Measurements from ENCODE around the gene HOXA10.

HOXA10 gene

GRCh38 chr7:27203365-27203953, 29.3 kb upstream of the HOXA10 start:
- FAIRE-seq: no peak

GRCh38 chr7:27202862-27203134, 28.7 kb upstream of the HOXA10 start:
- no peak for FAIRE-seq

GRCh38 chr7:27202018-27202861, 28.1 kb upstream of the HOXA10 start:
- FAIRE-seq: no peak

GRCh38 chr7:27201580-27202017, 27.5 kb upstream of the HOXA10 start:
- no peak for FAIRE-seq

DNA sequence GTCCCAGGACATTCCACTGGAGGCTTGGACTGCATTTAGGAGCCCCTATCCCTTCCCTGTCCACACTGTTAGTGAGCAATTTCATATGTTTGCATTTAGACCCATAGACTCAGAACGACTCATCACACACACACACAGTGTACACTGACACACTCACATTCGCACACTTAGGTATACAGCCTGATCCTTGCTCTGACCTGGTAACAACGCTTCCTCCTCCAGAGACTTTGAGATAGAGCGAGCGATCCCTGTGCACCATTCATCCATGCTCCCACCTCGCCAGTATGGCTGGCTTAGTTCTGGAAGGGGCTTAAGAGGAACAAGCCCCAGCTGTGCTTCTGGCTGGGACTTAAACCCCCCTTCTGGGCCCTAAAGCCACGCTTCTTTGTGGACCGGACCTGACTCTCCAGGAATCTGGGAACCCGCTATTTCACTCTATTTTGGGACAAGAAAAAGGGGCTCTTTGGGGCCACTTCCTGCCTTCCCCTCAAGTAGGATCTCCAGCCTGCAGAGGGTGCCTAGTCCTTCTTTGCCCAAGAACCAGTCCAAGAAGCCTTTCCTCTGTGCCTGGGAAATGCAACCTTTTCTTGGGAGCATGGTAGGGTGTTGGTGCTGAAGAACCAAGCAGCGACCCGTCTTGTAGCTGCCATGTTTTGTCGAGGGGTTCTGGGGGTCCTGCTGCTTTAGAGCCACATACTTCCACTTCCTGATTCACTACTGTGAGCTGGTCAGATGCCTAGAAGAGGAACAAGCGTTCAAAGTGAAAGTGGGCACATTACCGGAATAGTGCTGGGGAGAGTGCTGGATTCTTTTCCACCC, 26.9 kb upstream of the HOXA10 start:
- FAIRE-seq: no peak

GRCh38 chr7:27199849-27200760, 26.0 kb upstream of the HOXA10 start, which contains the start of gene HOXA13:
Gene HOXA13, minus strand, starts transcription at chr7:27200091. Its CDS starts 14 bp downstream, at chr7:27200077.
- no peak for FAIRE-seq

DNA sequence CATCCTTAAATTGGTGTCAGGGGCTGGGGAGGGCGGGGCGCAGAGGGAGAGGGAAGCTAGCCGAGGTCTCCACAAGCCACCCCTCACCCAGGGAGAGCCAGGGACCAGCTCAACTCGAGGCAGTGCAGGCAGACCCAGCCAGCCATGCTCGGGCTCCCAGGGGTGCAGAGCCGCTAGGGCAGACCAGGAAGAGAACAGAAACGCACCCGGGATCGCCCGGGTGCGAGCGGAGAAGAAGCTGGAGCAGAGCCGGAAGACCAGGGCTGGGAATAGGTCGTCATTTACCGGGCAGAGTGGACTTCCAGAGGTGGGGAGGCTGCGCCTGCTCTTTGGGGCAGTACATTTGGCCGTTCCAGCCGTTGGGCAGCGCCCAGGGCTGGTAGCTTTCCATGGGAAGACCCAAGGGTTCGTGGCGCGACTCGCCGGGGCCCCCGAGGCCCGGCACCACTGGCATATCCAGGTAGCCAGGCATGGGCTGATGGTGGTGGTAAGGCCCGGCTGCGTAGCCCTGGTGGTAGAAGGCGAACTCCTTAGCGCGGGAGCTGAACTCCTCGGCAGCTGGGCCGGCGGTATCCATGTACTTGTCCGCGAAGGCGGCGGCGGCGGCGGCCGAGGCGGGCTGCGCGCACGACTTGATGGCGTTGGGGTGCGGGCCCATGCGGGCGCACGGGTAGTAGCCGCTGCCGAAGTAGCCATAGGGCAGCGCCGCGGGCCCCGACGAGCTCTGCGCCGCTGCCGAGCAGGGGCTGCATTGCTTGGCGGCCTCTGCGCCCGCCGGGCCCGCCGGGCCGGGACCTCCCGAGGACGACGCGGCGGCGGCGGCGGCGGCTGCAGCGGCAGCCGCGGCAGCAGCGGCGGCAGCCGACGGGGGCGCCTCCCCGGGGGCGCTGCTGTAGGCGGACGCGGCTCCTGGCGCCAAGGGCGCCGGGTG, 25.0 kb upstream of the HOXA10 start:
- no peak for FAIRE-seq

GRCh38 chr7:27198138-27198841, 24.2 kb upstream of the HOXA10 start:
- FAIRE-seq: no peak

- no peak for FAIRE-seq
These were observed 23.3 kb upstream of the HOXA10 start for GRCh38 chr7:27197137-27198042.

GRCh38 chr7:27196287-27196767, 22.2 kb upstream of the HOXA10 start:
- FAIRE-seq: peak; percentile 73

DNA sequence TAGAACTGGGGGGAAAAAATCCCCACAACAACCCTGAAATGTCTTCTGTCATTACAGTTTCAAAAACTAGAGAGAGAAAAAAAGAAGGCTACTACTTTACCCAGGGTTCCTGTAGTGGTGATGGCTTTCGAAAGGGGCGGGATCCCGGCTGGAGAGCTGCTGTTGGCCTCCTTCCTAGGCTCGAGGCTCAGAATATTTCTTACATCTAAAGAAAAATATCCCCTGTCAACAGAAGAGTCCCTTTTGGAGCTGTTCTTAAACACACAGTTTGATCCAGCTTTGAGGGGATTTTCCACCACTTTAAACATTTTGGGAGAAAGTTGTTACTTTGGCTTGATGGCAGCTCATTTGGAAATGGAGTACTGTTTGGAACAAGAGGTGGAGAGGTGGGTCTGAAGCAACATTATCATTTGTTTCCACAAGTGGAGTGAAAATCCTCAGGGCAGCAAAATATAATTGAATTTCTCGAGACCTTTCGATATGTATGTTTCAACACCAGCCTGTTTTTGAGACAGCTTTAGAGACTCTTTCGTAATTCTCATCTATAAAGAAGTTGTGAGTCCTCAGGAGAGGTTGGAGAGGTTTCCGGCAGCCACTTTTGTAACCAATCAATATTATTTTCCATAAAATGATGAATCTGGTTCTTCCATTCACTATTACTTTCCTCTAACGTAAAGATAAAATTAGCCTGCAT, 20.7 kb upstream of the HOXA10 start:
- no peak for FAIRE-seq

DNA sequence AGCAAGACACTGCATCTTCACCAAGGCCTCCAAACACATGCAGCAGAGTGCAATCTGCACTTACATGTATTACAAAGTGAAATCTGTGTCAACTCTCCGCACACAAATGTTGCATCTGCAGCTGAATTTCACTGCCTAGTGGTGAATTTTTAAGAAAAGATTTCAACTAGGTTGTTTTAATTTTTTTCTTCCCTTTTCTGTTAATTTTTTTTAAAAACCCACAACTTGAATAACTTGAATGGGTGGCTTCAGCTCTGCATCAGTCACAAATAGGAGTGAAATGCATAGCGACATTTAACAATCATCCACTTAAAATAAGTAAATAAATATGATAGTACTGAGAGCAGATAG, 19.9 kb upstream of the HOXA10 start:
- no peak for FAIRE-seq

DNA sequence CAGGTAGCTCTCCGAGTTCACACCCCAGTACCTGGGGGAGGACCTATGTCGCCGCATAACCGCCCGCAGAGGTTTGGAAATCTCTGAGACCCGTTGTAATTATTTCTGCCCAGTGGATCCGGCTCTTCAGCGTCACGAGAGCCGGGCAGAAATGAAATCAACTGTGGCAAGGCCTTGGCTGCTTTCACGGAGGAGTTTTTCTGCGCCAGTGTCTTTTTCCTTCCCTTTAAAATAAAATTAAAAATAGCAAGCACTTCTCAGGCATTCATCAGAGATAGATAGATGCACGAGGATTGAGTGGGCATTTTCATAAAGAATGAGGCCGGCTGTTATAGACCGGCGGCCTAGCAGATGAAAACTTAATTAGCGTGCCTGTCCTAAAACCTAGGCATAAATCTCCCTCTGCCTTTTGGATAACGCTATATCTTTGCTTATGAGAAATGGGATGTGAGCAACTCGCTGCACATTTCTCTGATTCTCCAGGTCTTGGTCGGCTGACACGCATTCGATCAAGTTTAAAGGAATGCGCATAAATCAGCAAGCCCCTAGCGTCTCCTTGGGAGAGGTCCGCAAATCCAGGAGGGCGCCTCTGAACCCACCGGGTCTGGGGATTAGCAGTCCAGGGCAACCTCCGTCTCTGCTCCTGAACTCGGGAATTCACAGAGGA, 19.3 kb upstream of the HOXA10 start:
- no peak for FAIRE-seq

DNA sequence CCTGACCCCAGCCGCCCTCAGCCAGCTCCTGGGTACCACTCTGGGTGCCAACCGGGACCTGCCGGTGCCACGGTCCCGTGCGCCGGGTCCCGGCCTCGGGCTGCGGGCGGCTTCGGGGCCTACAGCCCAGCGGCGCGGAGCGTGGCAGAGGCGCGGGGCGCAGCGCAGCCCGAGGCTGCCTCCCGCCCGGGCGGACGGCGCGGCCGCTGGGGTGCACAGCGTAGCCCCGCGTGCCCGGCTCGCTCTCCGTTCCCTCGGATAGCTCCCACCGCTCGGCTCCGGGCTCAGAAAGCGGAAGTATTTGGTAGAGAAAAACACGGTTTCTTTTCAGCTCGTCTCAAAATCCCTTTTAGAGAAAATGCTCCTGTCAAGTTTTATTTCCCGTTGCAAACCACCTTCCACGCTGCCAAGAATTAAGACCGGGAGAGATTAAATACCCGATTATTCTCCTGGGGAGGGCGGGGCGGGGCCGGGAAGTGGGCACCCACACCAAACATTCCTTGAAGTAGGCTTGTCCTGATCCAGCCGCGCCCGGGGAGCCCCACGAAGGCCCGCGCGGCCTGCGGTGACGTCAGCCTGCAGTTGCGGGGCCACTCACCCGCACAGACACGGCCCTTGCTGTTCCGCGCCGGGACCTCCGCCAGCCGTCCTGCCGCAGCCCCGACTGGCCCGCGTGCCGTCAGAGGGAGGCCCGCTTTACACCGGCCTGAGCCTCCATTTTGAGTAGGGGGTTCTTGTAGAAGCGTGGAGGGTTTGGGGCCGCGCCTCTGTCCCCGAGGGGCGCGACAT, 18.6 kb upstream of the HOXA10 start:
- no peak for FAIRE-seq

DNA sequence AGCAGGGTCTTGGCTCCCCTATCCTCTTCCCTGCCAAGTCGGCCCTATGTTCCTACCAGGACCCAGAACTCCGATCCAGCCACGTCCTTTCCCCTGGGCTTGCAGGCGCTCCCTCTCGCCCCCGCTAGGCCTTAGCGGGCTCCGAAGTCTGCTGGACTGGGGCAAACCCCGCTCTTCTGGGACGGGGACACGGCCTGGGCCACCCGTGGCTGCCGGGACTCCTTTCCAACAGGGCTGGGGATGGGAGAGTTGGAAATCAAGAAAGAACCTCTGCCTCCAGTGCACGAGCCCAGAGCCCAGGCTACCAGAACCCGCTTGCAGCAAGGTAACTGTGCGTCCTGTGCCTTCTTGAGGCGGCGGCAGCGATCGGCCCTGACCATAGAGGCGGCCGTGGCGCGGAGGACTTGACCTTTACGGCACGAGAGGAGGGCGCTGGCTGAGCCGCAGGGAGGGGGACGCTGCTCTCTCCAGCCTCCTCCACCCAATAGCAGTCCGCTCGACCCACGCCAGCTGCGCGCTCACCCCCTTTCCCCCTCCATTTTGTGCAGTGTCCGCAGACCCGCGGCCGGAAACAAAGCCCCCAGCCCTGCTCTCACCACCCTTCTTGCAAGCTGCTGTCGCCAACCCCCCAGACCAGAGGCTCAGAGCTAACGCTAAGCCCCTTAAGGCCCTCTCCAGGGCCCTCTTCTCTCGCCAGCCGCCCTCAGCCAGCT, 17.9 kb upstream of the HOXA10 start:
- FAIRE-seq: no peak

DNA sequence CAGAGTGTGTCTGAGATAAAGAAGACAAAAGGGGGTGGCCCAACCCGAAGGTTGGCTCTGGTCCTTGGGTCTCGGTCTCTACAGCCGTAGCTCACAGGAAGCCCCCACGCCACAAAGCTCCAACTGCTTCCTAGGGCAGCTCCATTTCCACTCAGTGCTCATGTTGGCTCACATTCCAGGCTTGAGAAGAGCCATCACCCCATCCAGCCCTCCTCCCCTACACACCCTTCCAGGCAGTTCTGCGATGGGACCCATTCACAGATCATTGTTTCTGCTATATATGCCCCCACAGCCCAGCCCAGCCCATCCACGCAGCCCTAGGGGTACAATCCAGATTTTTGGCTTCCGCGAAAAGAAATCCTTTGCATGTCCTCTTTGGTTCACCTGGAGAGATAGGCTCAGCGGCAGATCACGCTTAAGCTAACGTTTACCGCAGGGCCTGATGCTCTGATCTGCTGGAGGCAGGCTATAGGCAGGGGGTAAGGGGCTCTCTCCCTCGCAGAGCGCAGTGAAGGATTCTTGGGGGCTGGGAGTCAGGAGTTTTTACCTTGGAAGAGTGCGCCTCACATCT, 17.1 kb upstream of the HOXA10 start:
- FAIRE-seq: no peak
